Astrocyte (in vitro differentiated cells and primary cell): ENCODE results near the gene NISCH. TPM values are rescaled to one million over a fixed set of nuclear protein-coding genes. Genes with fewer than 3 reads are reported as not detected.

Source experiments
- DNase-seq: peaks from one replicate; pipeline ENCODE4 v3.0.0-alpha.2; 2010; ENCODE audit warnings: low read depth
- FAIRE-seq: peaks from 2 replicates; lab custom pipeline; 2011; peaks lifted over from hg19 to GRCh38; lab: Jason Lieb, UNC
- H2AFZ ChIP-seq: 2 replicates; pipeline ENCODE4 v1.6.0; 2012; ENCODE audit warnings: low read depth, low read length, inconsistent platforms
- H3K27ac ChIP-seq: 2 replicates; pipeline ENCODE4 v1.5.1; 2011; ENCODE audit warnings: low read depth, low read length, inconsistent platforms
- H3K27me3 ChIP-seq: 2 replicates; pipeline ENCODE4 v1.6.0; 2011; ENCODE audit warnings: low read length, inconsistent platforms; ENCODE audit not compliant: insufficient read depth
- H3K36me3 ChIP-seq: 2 replicates; pipeline ENCODE4 v1.5.1; 2011; ENCODE audit warnings: low read length, inconsistent platforms; ENCODE audit not compliant: insufficient read depth
- H3K4me1 ChIP-seq: 2 replicates; pipeline ENCODE4 v1.5.1; 2011; ENCODE audit warnings: low read length, inconsistent platforms; ENCODE audit not compliant: insufficient read depth
- H3K4me2 ChIP-seq: 2 replicates; pipeline ENCODE4 v1.6.0; 2012; ENCODE audit warnings: low read length, inconsistent platforms
- H3K4me3 ChIP-seq: 2 replicates; pipeline ENCODE4 v1.5.1; 2011; ENCODE audit warnings: low read depth, mild to moderate bottlenecking, low read length, inconsistent platforms; ENCODE audit not compliant: insufficient read depth
- H3K79me2 ChIP-seq: 2 replicates; pipeline ENCODE4 v1.6.0; 2012; ENCODE audit warnings: mild to moderate bottlenecking, low read length, inconsistent platforms; ENCODE audit not compliant: insufficient read depth
- H3K9ac ChIP-seq: 2 replicates; pipeline ENCODE4 v1.6.0; 2012; ENCODE audit warnings: mild to moderate bottlenecking, low read length, inconsistent platforms
- H3K9me3 ChIP-seq: 2 replicates; pipeline ENCODE4 v1.5.1; 2012; ENCODE audit warnings: low read depth, mild to moderate bottlenecking, low read length, inconsistent platforms; ENCODE audit not compliant: insufficient read depth
- H4K20me1 ChIP-seq: 2 replicates; pipeline ENCODE4 v1.6.0; 2012; ENCODE audit warnings: low read length, inconsistent platforms; ENCODE audit not compliant: insufficient read depth
- H3K27ac Mint-ChIP-seq: one replicate; pipeline ENCODE4 v1.8.0; 2021; ENCODE audit warnings: mild to moderate bottlenecking, mixed read lengths; ENCODE audit not compliant: unreplicated experiment
- H3K27me3 Mint-ChIP-seq: one replicate; pipeline ENCODE4 v1.8.0; 2021; ENCODE audit warnings: low read depth, mixed read lengths; ENCODE audit not compliant: unreplicated experiment
- H3K36me3 Mint-ChIP-seq: one replicate; pipeline ENCODE4 v1.8.0; 2021; ENCODE audit warnings: low read depth, mixed read lengths; ENCODE audit not compliant: unreplicated experiment
- H3K4me1 Mint-ChIP-seq: one replicate; pipeline ENCODE4 v1.8.0; 2021; ENCODE audit warnings: low read depth, mixed read lengths; ENCODE audit not compliant: unreplicated experiment
- H3K4me3 Mint-ChIP-seq: one replicate; pipeline ENCODE4 v1.8.0; 2021; ENCODE audit warnings: mild to moderate bottlenecking, moderate library complexity, mixed read lengths; ENCODE audit not compliant: unreplicated experiment
- H3K9me3 Mint-ChIP-seq: one replicate; pipeline ENCODE4 v1.8.0; 2021; ENCODE audit warnings: mild to moderate bottlenecking, mixed read lengths; ENCODE audit not compliant: unreplicated experiment
- EZH2 ChIP-seq: IDR thresholded peaks from 2 replicates; pipeline ENCODE4 v1.6.1; 2012; ENCODE audit warnings: mild to moderate bottlenecking, low read length, inconsistent platforms; ENCODE audit not compliant: insufficient read depth
- total RNA-seq: library from RNA; stranded (reverse); gene quantifications from 2 replicates; pipeline ENCODE4 v1.2.1, GENCODE V29; 2021
- TF ChIP-seq, protein P1 (sequence below): IDR thresholded peaks from 2 replicates; pipeline ENCODE4 v1.5.1; 2011; ENCODE audit warnings: low read depth, mild to moderate bottlenecking, inconsistent platforms, low read length, moderate library complexity; ENCODE audit not compliant: insufficient read depth

NISCH gene
- total RNA-seq, 1 donor from 2014 or later, result 118 TPM

DNA sequence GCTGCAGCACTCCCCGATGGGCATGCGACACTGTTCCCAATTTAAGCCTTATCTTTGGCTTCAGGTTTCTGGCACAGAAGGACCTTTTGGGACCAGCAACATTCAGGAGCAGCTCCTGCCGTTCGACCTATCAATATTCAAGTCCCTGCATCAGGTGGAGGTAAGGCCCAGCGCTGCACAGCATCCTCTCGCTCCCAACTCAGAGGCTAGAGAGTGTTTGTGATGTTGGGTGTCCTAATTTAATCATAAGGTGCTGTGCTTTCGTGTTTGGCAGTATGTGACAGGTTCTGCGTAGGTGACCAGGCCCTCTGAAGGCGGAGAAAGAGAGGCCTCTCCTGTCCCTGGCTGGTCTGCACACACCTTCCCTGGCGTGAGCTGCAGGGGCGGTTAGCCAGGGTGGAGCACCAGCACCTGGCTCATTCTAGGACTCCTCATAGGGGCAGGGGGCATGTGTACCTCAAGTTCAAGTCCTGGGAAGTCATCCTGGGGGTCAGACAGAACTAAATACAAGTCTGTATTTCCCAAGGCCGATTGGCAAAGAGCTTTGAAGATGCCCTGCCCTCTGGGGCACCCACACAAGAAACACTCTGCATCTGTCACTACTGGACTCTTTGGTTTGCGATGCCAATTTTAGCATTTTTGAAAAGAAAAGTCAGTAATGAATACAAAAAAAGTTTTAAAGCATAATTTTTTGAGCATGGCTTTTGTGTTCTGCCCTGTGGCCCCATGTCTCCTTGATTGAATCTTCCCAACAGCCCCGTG is 17.0 kb downstream of the NISCH start:
- no peak overlapping the region for H3K4me3 ChIP-seq
- Mint-ChIP-seq H3K36me3 (peaks cover 24% of the 10 kb centered on the region), H3K27me3 (no peaks in the 10 kb centered on the region), H3K4me3 (no peak overlapping the region), H3K9me3 (no peaks in the 10 kb centered on the region), H3K4me1 (no peaks in the 10 kb centered on the region), H3K27ac (no peak overlapping the region)
- H3K9ac ChIP-seq, result no peak overlapping the region
- no peaks in the 10 kb centered on the region for H3K9me3 ChIP-seq
- no peaks in the 10 kb centered on the region for H3K4me1 ChIP-seq
- H4K20me1 ChIP-seq, result peaks cover 71% of the 10 kb centered on the region
- no peak overlapping the region for H3K4me2 ChIP-seq
- no peaks in the 10 kb centered on the region for H3K27me3 ChIP-seq
- H3K27ac ChIP-seq, result no peak overlapping the region
- H3K36me3 ChIP-seq, result peaks cover 45% of the 10 kb centered on the region
- no peak overlapping the region for H2AFZ ChIP-seq
- no peak for DNase-seq
- TF ChIP-seq, protein P1, sequence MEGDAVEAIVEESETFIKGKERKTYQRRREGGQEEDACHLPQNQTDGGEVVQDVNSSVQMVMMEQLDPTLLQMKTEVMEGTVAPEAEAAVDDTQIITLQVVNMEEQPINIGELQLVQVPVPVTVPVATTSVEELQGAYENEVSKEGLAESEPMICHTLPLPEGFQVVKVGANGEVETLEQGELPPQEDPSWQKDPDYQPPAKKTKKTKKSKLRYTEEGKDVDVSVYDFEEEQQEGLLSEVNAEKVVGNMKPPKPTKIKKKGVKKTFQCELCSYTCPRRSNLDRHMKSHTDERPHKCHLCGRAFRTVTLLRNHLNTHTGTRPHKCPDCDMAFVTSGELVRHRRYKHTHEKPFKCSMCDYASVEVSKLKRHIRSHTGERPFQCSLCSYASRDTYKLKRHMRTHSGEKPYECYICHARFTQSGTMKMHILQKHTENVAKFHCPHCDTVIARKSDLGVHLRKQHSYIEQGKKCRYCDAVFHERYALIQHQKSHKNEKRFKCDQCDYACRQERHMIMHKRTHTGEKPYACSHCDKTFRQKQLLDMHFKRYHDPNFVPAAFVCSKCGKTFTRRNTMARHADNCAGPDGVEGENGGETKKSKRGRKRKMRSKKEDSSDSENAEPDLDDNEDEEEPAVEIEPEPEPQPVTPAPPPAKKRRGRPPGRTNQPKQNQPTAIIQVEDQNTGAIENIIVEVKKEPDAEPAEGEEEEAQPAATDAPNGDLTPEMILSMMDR, result no peak
- TF ChIP-seq EZH2, result no peak
- FAIRE-seq, result no peak
- peaks cover 31% of the 10 kb centered on the region for H3K79me2 ChIP-seq

DNA sequence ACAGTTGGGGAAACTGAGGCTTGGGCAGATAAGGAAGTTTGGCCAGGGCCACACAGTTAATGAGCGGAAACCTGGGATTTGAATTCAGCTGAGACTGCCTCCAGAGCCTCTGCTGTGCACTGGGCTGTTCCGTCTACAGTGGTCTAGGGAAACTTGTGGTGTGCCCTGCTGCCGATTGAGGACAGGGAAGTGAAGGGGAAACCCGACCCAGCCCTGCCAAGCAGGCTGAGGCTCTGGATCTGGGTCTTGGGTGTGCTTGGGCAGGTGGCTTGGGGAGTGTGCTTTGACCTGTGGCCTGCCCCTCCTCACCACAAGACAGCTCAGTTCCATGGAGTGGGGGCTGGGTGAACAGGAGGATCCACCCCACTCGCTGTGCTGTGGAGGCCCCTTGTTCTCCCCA is 17.6 kb downstream of the NISCH start:
- no peak overlapping the region for H3K4me3 Mint-ChIP-seq
- Histone ChIP-seq H3K9ac (no peak overlapping the region), H3K79me2 (peaks cover 25% of the 10 kb centered on the region), H3K4me3 (no peak overlapping the region), H3K9me3 (no peaks in the 10 kb centered on the region), H2AFZ (no peak overlapping the region), H3K36me3 (peaks cover 45% of the 10 kb centered on the region), H3K27ac (no peak overlapping the region), H4K20me1 (peaks cover 70% of the 10 kb centered on the region), H3K27me3 (no peaks in the 10 kb centered on the region), H3K4me1 (no peaks in the 10 kb centered on the region), H3K4me2 (no peak overlapping the region)
- no peak for DNase-seq
- FAIRE-seq, result no peak
- no peak overlapping the region for H3K27ac Mint-ChIP-seq
- no peaks in the 10 kb centered on the region for H3K9me3 Mint-ChIP-seq
- no peaks in the 10 kb centered on the region for H3K4me1 Mint-ChIP-seq
- H3K27me3 Mint-ChIP-seq, result no peaks in the 10 kb centered on the region
- no peak for TF ChIP-seq EZH2
- TF ChIP-seq, protein P1, result no peak
- H3K36me3 Mint-ChIP-seq, result peaks cover 27% of the 10 kb centered on the region

- TF ChIP-seq, protein P1, result no peak
- TF ChIP-seq EZH2, result no peak
- Histone ChIP-seq H3K27ac (no peak overlapping the region), H2AFZ (no peak overlapping the region), H3K79me2 (peaks cover 3% of the 10 kb centered on the region), H3K4me2 (no peak overlapping the region), H3K9ac (no peak overlapping the region), H3K4me1 (no peaks in the 10 kb centered on the region), H4K20me1 (peaks cover 48% of the 10 kb centered on the region), H3K27me3 (no peaks in the 10 kb centered on the region), H3K4me3 (no peak overlapping the region), H3K9me3 (no peaks in the 10 kb centered on the region), H3K36me3 (peaks cover 60% of the 10 kb centered on the region)
- no peak overlapping the region for H3K27ac Mint-ChIP-seq
- no peaks in the 10 kb centered on the region for H3K27me3 Mint-ChIP-seq
- H3K9me3 Mint-ChIP-seq, result no peaks in the 10 kb centered on the region
- DNase-seq, result no peak
- H3K4me1 Mint-ChIP-seq, result no peaks in the 10 kb centered on the region
- H3K4me3 Mint-ChIP-seq, result no peak overlapping the region
- no peak for FAIRE-seq
- H3K36me3 Mint-ChIP-seq, result peaks cover 37% of the 10 kb centered on the region
These were observed 21.8 kb downstream of the NISCH start for GRCh38 chr3:52477076-52477795.
